ENCODE results near the gene RAPGEF2.
A peak's percentile ranks its signal among the peaks of the same experiment; 100 is the strongest.
"Not testable (repeated sequence)": the region's sequence is repeated elsewhere in the genome, so short reads cannot be mapped to it uniquely, and the experiment has no call there.

RAPGEF2 gene

DNA sequence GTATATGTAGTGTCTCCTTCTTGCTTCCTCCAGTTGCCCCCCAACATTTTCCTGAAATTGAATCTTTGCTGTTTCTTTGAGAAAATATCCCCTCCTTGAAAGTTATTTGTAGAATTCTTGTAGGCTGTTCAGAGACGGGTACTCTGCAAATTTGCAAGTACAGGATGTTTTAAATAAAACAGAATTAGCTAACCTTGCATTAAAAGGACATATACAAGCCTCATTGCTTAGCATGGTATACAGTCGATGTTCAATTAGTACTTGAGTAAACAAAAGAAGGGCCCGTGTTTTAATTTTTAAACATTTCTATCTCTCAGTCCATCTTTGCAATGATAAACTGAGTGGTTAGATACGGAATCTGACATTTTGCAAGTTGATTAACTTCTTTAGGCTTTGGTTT is 50.8 kb downstream of the RAPGEF2 start:
- CTCF ChIA-PET: interaction anchor here (0.6 kb wide), 1 partner anchor 40 kb away, joined by 5 read pairs; no protein-coding TSS in a partner anchor
- POLR2A ChIA-PET: no interaction called here
- no peak for TF ChIP-seq SP1 (IDR thresholded peaks at IDR 0.05)
- TF ChIP-seq FOXM1 (IDR thresholded peaks at IDR 0.05; ENCODE audit: borderline replicate concordance): no peak
- no peak for TF ChIP-seq SUZ12 (IDR thresholded peaks at IDR 0.05)
- no peak for TF ChIP-seq HDGF (IDR thresholded peaks at IDR 0.05; ENCODE audit: borderline replicate concordance)
- TF ChIP-seq ZNF384 (IDR thresholded peaks at IDR 0.05): no peak
- no peak for TF ChIP-seq NFRKB (IDR thresholded peaks at IDR 0.05)
- TF ChIP-seq LEF1 (IDR thresholded peaks at IDR 0.05; ENCODE audit: borderline replicate concordance): no peak
- DNase-seq (ENCODE audit: extremely low spot score): no peak

DNA sequence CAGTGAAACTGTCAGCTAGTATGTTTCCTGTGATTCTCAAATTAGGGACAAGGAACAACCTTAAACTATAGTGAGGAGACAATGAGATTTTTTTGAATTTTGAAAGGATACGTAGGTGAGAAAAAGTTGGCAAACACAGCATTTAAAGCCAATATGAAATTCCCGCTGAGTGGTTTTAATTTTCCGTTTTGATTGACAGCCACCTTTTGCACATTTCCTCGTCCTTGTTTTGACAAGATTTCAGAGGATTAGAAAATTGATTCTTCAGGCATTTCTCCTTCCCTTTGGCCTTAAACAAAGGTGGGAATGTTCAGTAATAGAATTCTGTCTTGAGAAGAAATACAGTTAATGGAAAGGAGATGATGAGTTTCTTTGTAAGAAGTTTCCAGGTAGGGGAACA is 52.2 kb downstream of the RAPGEF2 start:
- ChIA-PET POLR2A (no interaction called here), CTCF (interaction anchor here (0.5 kb wide), 1 partner anchor 799 kb away, joined by 3 read pairs; no protein-coding TSS in a partner anchor)
- no peak for TF ChIP-seq FOXM1 (IDR thresholded peaks at IDR 0.05; ENCODE audit: borderline replicate concordance)
- TF ChIP-seq, protein P1, sequence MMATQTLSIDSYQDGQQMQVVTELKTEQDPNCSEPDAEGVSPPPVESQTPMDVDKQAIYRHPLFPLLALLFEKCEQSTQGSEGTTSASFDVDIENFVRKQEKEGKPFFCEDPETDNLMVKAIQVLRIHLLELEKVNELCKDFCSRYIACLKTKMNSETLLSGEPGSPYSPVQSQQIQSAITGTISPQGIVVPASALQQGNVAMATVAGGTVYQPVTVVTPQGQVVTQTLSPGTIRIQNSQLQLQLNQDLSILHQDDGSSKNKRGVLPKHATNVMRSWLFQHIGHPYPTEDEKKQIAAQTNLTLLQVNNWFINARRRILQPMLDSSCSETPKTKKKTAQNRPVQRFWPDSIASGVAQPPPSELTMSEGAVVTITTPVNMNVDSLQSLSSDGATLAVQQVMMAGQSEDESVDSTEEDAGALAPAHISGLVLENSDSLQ (IDR thresholded peaks at IDR 0.05): peak; percentile 89
- no peak for TF ChIP-seq L3MBTL2 (conservative IDR thresholded peaks at IDR 0.05)
- no peak for TF ChIP-seq SUZ12 (IDR thresholded peaks at IDR 0.05)
- no peak for DNase-seq (ENCODE audit: extremely low spot score)

DNA sequence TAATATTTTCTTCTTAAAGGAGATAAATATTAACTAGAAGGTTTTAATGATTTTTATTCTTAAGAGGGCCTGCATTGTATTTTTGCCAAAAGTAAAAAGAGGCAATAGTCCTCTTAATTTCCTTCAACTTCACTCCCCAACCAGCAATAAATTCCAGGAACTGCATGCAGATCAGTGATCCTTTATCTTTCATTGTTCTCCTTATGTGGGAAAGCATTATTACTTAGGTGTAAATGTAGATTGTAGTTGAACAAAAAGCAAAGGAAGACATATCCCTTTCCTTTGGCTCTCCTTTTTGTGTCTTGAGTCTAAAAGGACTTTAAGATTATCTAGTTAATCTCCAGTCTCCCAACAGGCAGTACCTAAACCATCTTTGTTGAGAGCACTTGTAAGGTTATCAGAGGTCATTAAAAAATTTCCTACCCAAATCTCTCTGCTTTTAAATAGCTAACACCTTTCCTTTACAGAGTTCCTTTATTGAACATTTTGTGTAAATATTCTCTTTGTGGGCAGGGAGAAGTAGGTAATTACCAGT is 55.3 kb downstream of the RAPGEF2 start:
- ChIA-PET CTCF (no interaction called here), POLR2A (no interaction called here)
- no peak for DNase-seq (ENCODE audit: extremely low spot score)
- no peak for TF ChIP-seq FOXM1 (IDR thresholded peaks at IDR 0.05; ENCODE audit: borderline replicate concordance)
- TF ChIP-seq FOXK2 (IDR thresholded peaks at IDR 0.05): no peak
- TF ChIP-seq BHLHE40 (IDR thresholded peaks at IDR 0.05; ENCODE audit: borderline replicate concordance): no peak
- TF ChIP-seq SP1 (IDR thresholded peaks at IDR 0.05): no peak
- no peak for TF ChIP-seq NFRKB (IDR thresholded peaks at IDR 0.05)
- TF ChIP-seq ZNF384 (IDR thresholded peaks at IDR 0.05): no peak
- TF ChIP-seq LEF1 (IDR thresholded peaks at IDR 0.05; ENCODE audit: borderline replicate concordance): no peak
- no peak for TF ChIP-seq SUZ12 (IDR thresholded peaks at IDR 0.05)
- TF ChIP-seq FOXA1 (IDR thresholded peaks at IDR 0.05): no peak
- no peak for TF ChIP-seq ELF4 (IDR thresholded peaks at IDR 0.05)
- no peak for TF ChIP-seq HDGF (IDR thresholded peaks at IDR 0.05; ENCODE audit: borderline replicate concordance)
- TF ChIP-seq TARDBP (IDR thresholded peaks at IDR 0.05): no peak
- TF ChIP-seq, protein P1 (IDR thresholded peaks at IDR 0.05): no peak

DNA sequence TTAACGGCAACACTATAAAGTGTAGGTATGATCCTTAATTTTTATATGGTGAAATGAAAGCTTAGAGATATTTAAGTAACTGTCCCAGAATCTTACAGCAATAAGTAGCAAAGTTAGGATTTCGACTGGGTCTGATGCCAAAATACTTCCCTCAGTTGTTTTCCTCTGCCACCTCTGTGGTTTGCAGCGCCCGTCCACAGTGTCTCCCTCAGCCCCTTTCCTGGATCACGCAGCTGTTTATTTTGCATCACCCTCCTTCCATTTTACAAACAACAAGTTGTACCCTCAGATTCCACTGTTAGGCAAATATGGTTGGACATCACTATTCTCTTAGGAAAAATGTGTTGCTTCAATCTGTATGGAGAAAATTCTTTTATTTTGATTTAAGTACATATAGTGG is 56.1 kb downstream of the RAPGEF2 start:
- TF ChIP-seq FOXK2 (IDR thresholded peaks at IDR 0.05) (no peak), TARDBP (IDR thresholded peaks at IDR 0.05) (no peak), NFRKB (IDR thresholded peaks at IDR 0.05) (no peak), BHLHE40 (IDR thresholded peaks at IDR 0.05; ENCODE audit: borderline replicate concordance) (no peak), LEF1 (IDR thresholded peaks at IDR 0.05; ENCODE audit: borderline replicate concordance) (no peak), FOXA1 (IDR thresholded peaks at IDR 0.05) (no peak), CTBP1 (IDR thresholded peaks at IDR 0.05; ENCODE audit: borderline replicate concordance) (no peak), L3MBTL2 (conservative IDR thresholded peaks at IDR 0.05) (no peak), FOXM1 (IDR thresholded peaks at IDR 0.05; ENCODE audit: borderline replicate concordance) (no peak), SUZ12 (IDR thresholded peaks at IDR 0.05) (no peak), ELF4 (IDR thresholded peaks at IDR 0.05) (no peak), ZNF384 (IDR thresholded peaks at IDR 0.05) (no peak), SP1 (IDR thresholded peaks at IDR 0.05) (no peak), HDGF (IDR thresholded peaks at IDR 0.05; ENCODE audit: borderline replicate concordance) (no peak), ARNT (IDR thresholded peaks at IDR 0.05) (no peak)
- TF ChIP-seq, protein P1 (IDR thresholded peaks at IDR 0.05): no peak
- ChIA-PET CTCF (no interaction called here), POLR2A (no interaction called here)
- DNase-seq (ENCODE audit: extremely low spot score): no peak

DNA sequence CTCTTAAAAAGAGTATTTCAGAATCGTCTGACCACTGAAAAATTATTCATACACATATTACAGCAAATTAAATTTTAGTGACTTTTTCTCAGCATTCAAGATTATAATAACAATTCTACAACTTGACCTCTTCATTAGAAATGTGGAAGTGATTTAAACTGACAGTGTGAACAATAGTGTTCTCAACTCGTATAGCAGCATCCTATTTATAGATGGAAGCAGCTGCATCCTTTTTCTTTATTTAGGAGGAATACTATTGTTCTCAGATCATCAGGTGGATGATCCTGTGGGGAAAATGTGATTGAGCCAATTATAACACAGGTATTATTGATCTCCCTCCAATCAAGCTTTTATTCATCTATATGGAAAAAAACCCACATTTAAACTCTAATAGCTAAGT is 56.7 kb downstream of the RAPGEF2 start:
- POLR2A ChIA-PET: no interaction called here
- CTCF ChIA-PET: interaction anchor here (0.6 kb wide), 1 partner anchor 26 kb away, joined by 6 read pairs; no protein-coding TSS in a partner anchor
- TF ChIP-seq ELF4 (IDR thresholded peaks at IDR 0.05): no peak
- no peak for TF ChIP-seq FOXK2 (IDR thresholded peaks at IDR 0.05)
- TF ChIP-seq SP1 (IDR thresholded peaks at IDR 0.05): no peak
- TF ChIP-seq ZNF384 (IDR thresholded peaks at IDR 0.05): no peak
- no peak for TF ChIP-seq BHLHE40 (IDR thresholded peaks at IDR 0.05; ENCODE audit: borderline replicate concordance)
- no peak for DNase-seq (ENCODE audit: extremely low spot score)

DNA sequence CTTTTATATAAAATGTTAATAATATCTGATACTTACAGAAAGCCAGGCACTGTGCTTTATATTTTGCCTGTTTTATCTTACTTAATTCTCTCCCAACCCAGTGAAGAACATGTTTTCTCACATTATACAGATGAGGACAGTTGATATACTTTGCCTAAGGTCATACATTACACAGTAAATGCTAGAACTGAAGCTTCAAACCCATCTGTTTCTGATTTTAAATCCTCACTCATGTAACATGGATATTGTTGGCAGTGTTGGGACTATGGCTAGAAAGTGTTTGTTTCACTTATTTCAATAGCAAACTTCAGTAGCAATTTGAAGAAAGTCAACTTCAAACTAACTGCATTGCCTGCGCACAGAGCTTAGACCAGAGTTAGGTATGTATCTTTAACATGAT is 57.4 kb downstream of the RAPGEF2 start:
- CTCF ChIA-PET: interaction anchor here (0.6 kb wide), 1 partner anchor 27 kb away, joined by 6 read pairs; no protein-coding TSS in a partner anchor
- TF ChIP-seq ZNF384 (IDR thresholded peaks at IDR 0.05) (no peak), SUZ12 (IDR thresholded peaks at IDR 0.05) (no peak), FOXM1 (IDR thresholded peaks at IDR 0.05; ENCODE audit: borderline replicate concordance) (no peak), LEF1 (IDR thresholded peaks at IDR 0.05; ENCODE audit: borderline replicate concordance) (no peak), SP1 (IDR thresholded peaks at IDR 0.05) (no peak), FOXK2 (IDR thresholded peaks at IDR 0.05) (no peak)
- POLR2A ChIA-PET: no interaction called here
- DNase-seq (ENCODE audit: extremely low spot score): no peak

DNA sequence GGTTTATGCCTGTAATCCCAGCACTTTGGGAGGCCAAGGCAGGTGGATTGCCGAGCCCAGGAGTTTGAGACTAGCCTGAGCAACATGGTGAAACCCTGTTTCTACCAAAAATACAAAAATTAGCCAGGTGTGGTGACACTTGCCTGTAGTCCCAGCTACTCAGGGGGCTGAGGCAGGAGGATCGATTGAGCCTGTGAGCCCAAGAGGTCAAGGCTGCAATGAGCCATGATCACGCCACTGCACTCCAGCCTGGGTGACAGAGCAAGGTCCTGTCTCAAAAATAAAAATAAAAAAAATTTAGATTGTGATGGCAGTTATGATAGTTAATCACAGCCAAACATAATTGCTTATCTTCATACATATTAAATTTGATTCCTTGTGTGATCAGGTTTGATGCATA is 58.6 kb downstream of the RAPGEF2 start:
- DNase-seq (ENCODE audit: extremely low spot score); POLR2A ChIA-PET: not testable (repeated sequence)
- CTCF ChIA-PET: interaction anchor here (1.4 kb wide), 1 partner anchor 42 kb away, joined by 3 read pairs; no protein-coding TSS in a partner anchor
